ENCODE data around the gene USP3. TPM values are rescaled to one million over a fixed set of nuclear protein-coding genes. Genes with fewer than 3 reads are reported as not detected.

The USP3 gene
- total and polyA plus RNA-seq, 9 of the 15 experiments (the other 6 are each of a cell fraction or from before 2014, with no cell fraction given): 17.3 to 54.3 (median 34.8) TPM

- Histone ChIP-seq H3K4me3 (no peak overlapping the region), H3K9me3 (replicated peaks; ENCODE audit: control insufficient read depth, insufficient read depth, low read depth, low read length) (no peaks in the 10 kb centered on the region), H3K27ac (ENCODE audit: extremely low read depth, low read depth, low read length) (no peak overlapping the region), H3K4me1 (replicated peaks in 1 of 2; ENCODE audit: control insufficient read depth in 2 of 2, insufficient read depth in 2 of 2, low read length in 2 of 2) (peaks cover 0 to 12% of the 10 kb centered on the region in 2 experiments; a peak in 2 of 5 replicates), H3K79me2 (ENCODE audit: control insufficient read depth, insufficient read depth, low read length) (no peaks in the 10 kb centered on the region), H4K20me1 (replicated peaks; ENCODE audit: control insufficient read depth, insufficient read depth, low read length) (no peaks in the 10 kb centered on the region), H3K9ac (ENCODE audit: insufficient read depth in 1 of 2, low read depth in 2 of 2, low read length in 2 of 2) (no peak overlapping the region), H3K27me3 (ENCODE audit: control insufficient read depth in 2 of 2, insufficient read depth in 2 of 2, low read length in 2 of 2) (no peaks in the 10 kb centered on the region), H3K36me3 (ENCODE audit: control insufficient read depth, insufficient read depth, low read length) (peaks cover 37% of the 10 kb centered on the region; the same call in 2 of the 3 replicates), H2AFZ (ENCODE audit: low read depth, low read length) (no peak overlapping the region), H3K4me2 (ENCODE audit: insufficient read depth, low read length) (no peak overlapping the region), H3K9me1 (ENCODE audit: control insufficient read depth, insufficient read depth, low read length) (no peaks in the 10 kb centered on the region)
- ATAC-seq (no peak), DNase-seq (ENCODE audit: extremely low read depth in 1 of 4, low spot score in 3 of 4) (no peak), FAIRE-seq (no peak)
- POLR2A ChIA-PET: interaction anchor here (0.6 kb wide), 2 partner anchors 61 to 337 kb away, joined by 3 to 4 read pairs; no protein-coding TSS in a partner anchor
- WGBS (ENCODE audit: insufficient coverage, low coverage, missing lambda C conversion rate): 93% methylated on average over 2 of the region's 2 CpGs
- intact Hi-C loops (cut with micrococcal nuclease): no loop called here
- in situ Hi-C loops (cut with MboI): no loop called here
- no TSS peak for BruUV-seq (replicated peaks)
- CTCF ChIA-PET (ENCODE audit: low intra/inter-chr PET ratio): no interaction called here
- TF ChIP-seq ZNF239 (CRISPR knock-in tag; IDR thresholded peaks at IDR 0.05) (no peak), HNRNPUL1 (IDR thresholded peaks at IDR 0.05; ENCODE audit: low read length) (no peak), ZNF518B (CRISPR knock-in tag; IDR thresholded peaks at IDR 0.05) (no peak), ZNF644 (tag; IDR thresholded peaks at IDR 0.05; ENCODE audit: low read depth) (no peak), NKRF (IDR thresholded peaks at IDR 0.05; ENCODE audit: borderline replicate concordance) (no peak), NR2F6 (CRISPR knock-in tag; IDR thresholded peaks at IDR 0.05) (no peak), CBFB (CRISPR knock-in tag; IDR thresholded peaks at IDR 0.05) (no peak)
Observed at GRCh38 chr15:63604281-63604680, 99.9 kb downstream of the USP3 start.

Measured in K562 (cell line).